SW 1271 (cell line): ENCODE data around the gene KRT3.

Experiments
- DNase-seq, 2 experiments: peaks; one replicate each; lab custom pipeline; 2025; lab: John Stamatoyannopoulos, UW

Gene KRT3

GRCh38 chr12:52795694-52796428, at the start of gene KRT3:
TSS of gene KRT3 (minus strand) at chr12:52796117. CDS start at chr12:52796042, 75 bp downstream.
- no peak for DNase-seq

- DNase-seq, result no peak
Measured at GRCh38 chr12:52844386-52844785, 48.5 kb upstream of the KRT3 start.

DNA sequence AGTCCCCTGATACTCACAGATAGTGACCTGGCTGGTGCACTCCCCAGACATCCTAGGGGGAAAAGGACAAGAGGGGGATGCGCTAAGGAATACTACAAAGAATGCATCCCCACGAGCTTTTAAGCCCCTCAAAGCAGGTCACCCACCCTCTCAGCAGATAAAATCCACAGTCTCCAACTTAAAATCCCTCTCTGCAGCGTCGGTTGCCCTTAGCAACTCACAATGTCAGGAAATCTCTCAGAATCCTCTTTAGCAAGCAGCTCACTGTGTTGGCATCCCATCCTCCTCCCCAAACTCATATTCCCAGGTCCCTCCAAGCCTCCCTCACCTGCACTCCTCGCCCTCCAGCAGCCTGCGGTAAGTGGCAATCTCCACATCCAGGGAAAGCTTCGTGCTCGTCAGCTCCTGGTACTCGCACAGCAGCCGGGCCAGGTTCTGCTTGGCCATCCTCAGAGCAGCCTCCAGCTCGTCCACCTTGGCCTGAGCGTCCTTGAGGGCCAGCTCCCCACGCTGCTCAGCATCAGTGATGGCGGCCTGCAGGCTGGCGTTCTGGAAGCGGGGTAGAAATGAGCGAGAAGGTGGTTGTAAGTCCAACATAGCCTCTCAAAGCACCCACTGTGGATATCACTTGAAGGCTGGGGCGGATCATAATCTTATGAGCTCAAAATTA, 43.7 kb upstream of the KRT3 start:
- DNase-seq, result no peak

GRCh38 chr12:52838609-52839435, 42.9 kb upstream of the KRT3 start:
- no peak for DNase-seq

- DNase-seq, result no peak
Measured at GRCh38 chr12:52837781-52838608, 42.1 kb upstream of the KRT3 start.

DNA sequence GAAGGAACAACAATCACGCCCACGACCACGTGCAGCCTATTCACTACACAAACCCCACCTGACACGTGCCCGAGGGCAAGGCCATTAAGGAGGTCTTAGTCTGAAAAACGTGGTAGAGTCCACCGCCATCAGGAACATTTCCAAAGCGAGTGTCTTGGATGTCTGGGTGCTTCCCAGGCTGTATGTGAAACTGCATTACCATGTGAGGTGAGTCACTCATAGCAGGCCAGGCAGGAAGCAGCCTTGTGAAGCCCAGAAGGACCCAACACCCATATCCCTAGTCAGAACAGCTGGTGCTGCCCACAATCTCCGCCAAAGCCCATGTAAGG, 41.5 kb upstream of the KRT3 start:
- DNase-seq, result no peak

DNA sequence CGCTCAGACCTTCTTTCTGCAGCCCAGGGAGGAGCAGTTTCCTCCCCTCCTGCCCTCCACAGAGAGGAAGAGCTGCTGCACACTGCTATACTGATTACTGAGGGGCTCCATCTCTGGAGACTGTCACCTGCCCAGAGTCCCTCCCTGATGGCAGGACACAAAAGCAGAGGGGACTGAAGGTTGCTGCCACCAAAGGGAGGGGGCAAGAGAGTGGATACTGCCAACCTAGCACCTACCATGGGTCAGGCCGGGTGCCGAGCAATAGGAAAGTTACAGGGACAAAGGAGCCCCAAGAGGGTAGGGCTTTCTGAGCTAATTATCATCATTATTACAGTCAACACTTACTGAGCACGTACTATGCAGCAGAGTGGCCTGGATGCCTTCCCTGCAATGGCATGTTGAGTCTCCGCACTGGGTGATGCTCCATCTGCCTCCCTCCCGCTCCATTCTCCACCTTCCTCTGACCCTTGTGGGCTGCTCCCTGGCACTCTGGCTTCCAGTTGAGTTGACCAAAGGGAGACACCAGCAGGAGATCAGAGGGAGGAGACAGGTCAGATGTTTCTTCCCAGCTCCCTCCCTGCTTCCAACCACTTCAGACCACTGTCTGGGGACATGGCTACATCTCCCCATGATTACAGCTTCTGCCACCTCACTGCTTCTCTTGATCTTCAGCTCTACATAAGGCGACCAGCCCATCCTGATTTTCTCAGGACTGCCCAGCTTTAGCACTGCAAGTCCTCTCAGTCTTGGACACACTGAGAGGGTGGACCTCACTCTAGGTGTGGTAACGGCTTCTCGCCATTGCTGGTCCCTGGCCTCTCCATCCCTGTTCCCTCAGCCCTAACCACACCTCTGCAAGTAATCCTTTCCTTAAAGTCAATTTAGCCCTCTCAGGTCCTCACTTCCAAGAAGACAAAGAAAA, 40.8 kb upstream of the KRT3 start:
- DNase-seq, result no peak

DNA sequence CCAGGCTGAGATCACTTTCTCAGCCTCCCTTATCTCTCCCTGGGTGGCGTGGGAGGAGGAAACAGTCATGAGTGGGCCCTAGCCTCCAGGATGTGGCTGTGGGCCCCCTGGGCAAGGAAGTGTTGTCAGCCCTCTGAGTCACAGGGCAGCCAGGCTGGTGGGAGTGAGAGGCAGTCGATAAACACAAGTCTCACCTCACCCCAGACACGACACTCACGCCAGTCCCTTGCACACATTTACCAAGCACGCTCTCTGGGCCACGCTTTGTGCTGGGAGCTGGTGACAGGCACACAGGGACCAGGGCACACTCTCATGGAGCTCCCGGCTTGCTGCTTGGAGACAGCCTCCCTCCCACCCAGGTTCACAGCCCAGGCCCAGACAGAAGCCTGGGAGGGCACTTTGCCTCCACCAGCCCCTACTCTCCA, 40.1 kb upstream of the KRT3 start:
- DNase-seq, result no peak

- no peak for DNase-seq
Measured at GRCh38 chr12:52835271-52836041, 39.5 kb upstream of the KRT3 start.

DNA sequence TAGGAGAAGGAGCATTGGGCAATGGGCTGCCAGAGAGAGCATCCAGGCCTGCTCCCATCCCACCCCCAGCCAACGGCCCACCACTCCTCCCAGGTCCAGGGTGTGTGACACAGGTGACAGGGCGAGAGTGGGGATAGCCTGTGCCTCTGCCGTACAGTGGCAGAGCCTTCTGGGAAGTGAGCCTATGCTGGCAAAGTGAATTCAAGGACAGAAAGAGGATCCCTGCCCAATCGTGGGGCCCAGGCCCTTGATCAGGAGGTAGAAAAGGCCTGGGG, 38.7 kb upstream of the KRT3 start:
- DNase-seq, result no peak

DNA sequence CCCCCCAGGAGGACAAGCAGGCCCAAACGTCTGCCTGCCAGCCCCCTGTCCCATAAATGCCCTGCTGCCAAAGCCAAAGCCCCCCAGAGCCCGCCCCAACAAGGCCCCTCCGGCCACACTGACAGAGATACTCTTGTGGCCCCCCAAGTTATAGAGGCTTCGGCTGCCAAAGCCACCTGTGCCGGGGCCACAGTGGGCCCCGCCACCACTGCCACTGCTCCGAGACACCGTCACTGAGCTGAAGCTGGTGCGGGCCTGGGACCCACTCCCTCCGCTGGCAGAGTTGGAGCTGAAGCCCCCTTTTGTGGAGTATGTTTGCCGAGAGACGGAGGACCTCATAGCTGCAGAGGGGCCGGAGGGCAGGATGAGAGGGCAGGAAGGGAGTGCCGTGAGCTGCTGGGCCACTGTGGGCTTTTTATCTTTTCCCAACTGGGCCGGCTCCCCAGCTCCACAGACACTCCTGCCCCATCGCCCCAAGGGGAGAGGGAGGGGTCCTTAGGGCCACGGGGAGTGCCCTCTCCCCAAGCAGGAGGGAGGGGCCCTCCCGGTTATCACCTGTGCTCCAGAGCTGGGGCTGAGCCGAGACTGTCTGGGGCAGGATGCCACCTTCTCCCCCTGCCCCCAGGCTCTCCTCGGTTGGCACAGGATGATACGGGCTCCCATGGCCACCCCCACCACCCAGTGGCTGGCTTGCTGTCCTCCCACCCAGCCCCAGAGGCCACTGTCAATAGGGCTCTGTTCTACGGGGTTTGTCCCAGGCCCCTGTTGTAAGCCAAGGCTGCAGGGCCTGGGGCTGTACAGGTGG, 38.2 kb upstream of the KRT3 start, which contains the start of gene KRT79:
Gene KRT79, minus strand, starts transcription at position 390 of the 805 bp plus-strand sequence. Its CDS starts 51 bp downstream, at position 339.
- DNase-seq, result no peak

- DNase-seq, result no peak
Measured at GRCh38 chr12:52832985-52833905, 37.3 kb upstream of the KRT3 start.

- no peak for DNase-seq
Measured at GRCh38 chr12:52832451-52832850, 36.5 kb upstream of the KRT3 start.

DNA sequence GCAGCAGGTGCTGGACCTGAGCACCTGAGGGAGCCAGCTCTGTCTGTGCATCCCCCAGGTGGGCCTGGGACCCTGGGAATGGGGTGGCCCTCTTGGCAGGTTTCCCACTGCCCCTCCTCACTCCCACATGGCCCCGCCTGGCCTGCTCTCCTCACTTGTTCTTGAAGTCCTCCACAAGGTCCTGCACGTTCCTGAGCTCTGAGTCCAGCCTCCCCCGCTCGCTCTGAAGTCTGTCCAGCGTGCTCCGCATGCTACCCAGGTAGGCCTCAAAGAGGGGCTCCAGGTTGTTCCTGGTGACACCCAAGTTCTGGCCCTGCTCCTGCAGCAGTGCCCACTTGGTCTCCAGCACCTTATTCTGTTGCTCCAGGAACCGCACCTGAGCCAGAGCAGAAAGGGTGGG, 35.3 kb upstream of the KRT3 start:
- no peak for DNase-seq

DNA sequence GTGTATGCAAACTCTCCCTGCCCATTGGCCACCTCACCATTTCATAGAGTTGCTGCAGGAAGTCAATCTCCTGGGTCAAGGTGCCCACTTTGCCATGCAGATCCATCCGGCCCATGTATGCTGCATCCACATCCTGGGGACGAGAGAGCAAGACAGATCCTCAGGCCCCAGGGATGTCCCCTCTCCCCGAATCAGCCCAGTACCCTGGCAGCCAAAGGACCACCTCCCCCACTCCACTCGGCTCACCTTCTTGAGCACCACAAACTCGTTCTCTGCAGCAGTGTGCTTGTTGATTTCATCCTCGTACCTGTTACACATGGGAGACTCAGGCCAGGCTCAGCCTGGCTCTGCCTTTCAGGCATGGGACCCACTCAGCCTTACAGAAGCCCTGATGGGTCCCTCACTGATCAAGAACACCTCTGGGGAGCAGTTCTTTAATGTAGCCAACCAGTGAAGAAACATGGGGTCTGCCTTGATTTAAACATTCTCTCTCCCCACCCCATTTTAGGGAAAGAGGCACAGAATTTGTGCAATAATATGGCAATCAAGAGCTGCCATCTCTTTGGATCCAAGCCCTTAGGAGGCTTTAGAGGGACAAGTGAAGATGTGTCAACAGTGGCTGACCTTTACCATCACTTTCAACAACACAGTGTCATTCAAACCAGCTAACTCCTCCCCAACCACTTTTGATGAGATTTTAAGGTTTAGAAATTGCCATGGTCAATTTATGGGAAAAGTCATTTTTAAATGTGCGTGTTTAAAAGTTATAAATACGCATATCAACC, 34.3 kb upstream of the KRT3 start:
- DNase-seq, result no peak

DNA sequence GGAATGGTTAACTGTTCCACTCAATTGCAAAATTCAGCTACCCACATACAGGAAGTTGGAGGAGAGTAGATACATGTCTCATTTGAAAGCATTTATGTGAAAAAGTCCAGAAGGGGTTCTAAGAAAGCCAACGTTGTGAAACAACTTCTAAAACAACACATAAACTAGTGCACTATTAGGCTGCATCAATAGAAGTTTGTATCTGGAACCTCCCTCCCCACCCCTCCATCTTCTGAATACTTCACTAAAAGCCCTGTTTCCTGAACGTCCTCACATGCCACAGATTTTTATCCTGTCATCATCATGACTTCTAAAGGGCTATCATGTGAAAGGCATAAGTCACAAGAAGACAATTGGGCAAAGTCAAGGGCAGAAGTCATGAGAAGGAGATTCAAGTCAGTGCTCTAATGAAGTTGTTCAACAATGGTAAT, 32.7 kb upstream of the KRT3 start:
- DNase-seq, result no peak

DNA sequence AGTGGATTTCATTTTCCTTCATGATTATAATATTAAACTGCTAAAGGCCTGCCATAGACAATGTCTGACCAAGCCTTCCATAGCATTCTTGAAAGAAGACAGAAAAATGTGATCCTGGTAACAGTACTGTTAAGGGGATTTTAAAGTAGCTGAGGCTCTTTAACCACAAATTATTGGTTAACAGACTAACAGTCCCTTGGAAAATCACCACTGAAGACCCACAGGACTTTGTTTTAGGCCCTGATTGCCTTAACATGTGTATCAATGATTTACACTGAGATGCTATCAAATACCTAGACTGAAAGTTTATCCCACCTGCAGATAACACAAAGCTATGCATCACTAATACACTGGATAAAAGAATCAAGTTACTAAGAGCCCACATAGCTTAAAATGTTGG, 32.2 kb upstream of the KRT3 start:
- no peak for DNase-seq
